Fibroblast of villous mesenchyme (primary cell): Measurements from ENCODE around the gene TFR2. TPM values are rescaled to one million over a fixed set of nuclear protein-coding genes. Genes with fewer than 3 reads are reported as not detected.

Source experiments
- DNase-seq: peaks from one replicate; pipeline ENCODE4 v3.0.0-alpha.2; 2010; ENCODE audit warnings: low read depth
- H3K4me3 ChIP-seq: 2 replicates; pipeline ENCODE4 v1.5.1; 2011; ENCODE audit warnings: low read depth, mild to moderate bottlenecking, low read length
- CTCF ChIP-seq: IDR thresholded peaks from 2 replicates; pipeline ENCODE4 v1.5.1; 2012; ENCODE audit warnings: low read depth, mild to moderate bottlenecking, low read length; ENCODE audit not compliant: insufficient read depth
- total RNA-seq: library from RNA; depleted of rRNA; stranded (reverse); fragments of >200 nt; gene quantifications from 2 replicates; pipeline ENCODE4 v1.2.3, GENCODE V29; 2012

Gene TFR2
- total RNA-seq, 1 donor, result 0.43 TPM

GRCh38 chr7:100588438-100588837 lies 52.9 kb downstream of the TFR2 start:
- peak; percentile 46 for DNase-seq
- TF ChIP-seq CTCF, result peak; percentile 43
- H3K4me3 ChIP-seq, result no peak overlapping the region

GRCh38 chr7:100586266-100587025 lies 54.9 kb downstream of the TFR2 start, which contains the start of gene FBXO24:
TSS of gene FBXO24 (plus strand) at chr7:100586328. CDS start at chr7:100586626, 298 bp downstream.
- H3K4me3 ChIP-seq, result peak within 1 kb of the TSS; percentile 97
- DNase-seq, result peak; percentile 100
- no peak for TF ChIP-seq CTCF

- no peak for DNase-seq
- peak within 1 kb of the TSS; percentile 97 for H3K4me3 ChIP-seq
- TF ChIP-seq CTCF, result no peak
Measured at GRCh38 chr7:100585511-100586265, 55.7 kb downstream of the TFR2 start, which contains the start of gene LRCH4. TSS of gene LRCH4 (minus strand) at chr7:100586129. CDS start at chr7:100586100, 29 bp downstream.

- peak overlapping the region; percentile 97 for H3K4me3 ChIP-seq
- DNase-seq, result peak; percentile 95
- no peak for TF ChIP-seq CTCF
Measured at GRCh38 chr7:100584683-100585510, 56.5 kb downstream of the TFR2 start.

- no peak for TF ChIP-seq CTCF
- DNase-seq, result peak; percentile 79
- H3K4me3 ChIP-seq, result peak overlapping the region; percentile 97
Measured at GRCh38 chr7:100584054-100584682, 57.2 kb downstream of the TFR2 start.
